T-helper 1 cell treated with Interleukin-12 subunit alpha and Interleukin-12 subunit beta and Interleukin-4 antibody, amounts not matched to agents 30 μg/mL and 1 μg/mL, for 36 hours (primary cell): ENCODE measurements around the gene MYO3A.
"Not testable (repeated sequence)": the region's sequence is repeated elsewhere in the genome, so short reads cannot be mapped to it uniquely, and the experiment has no call there.

Experiments used
- H3K27ac Mint-ChIP-seq: one replicate; pipeline ENCODE4 v1.8.0; 2021; ENCODE audit warnings: mild to moderate bottlenecking, mixed read lengths
- H3K27me3 Mint-ChIP-seq: one replicate; pipeline ENCODE4 v1.8.0; 2021; ENCODE audit warnings: low read depth, mixed read lengths
- H3K36me3 Mint-ChIP-seq: one replicate; pipeline ENCODE4 v1.8.0; 2021; ENCODE audit warnings: low read depth, mixed read lengths
- H3K4me1 Mint-ChIP-seq: one replicate; pipeline ENCODE4 v1.8.0; 2021; ENCODE audit warnings: low read depth, mixed read lengths
- H3K4me3 Mint-ChIP-seq: one replicate; pipeline ENCODE4 v1.8.0; 2021; ENCODE audit warnings: mild to moderate bottlenecking, moderate library complexity, mixed read lengths
- H3K9me3 Mint-ChIP-seq: one replicate; pipeline ENCODE4 v1.8.0; 2021; ENCODE audit warnings: mixed read lengths

Gene MYO3A

DNA sequence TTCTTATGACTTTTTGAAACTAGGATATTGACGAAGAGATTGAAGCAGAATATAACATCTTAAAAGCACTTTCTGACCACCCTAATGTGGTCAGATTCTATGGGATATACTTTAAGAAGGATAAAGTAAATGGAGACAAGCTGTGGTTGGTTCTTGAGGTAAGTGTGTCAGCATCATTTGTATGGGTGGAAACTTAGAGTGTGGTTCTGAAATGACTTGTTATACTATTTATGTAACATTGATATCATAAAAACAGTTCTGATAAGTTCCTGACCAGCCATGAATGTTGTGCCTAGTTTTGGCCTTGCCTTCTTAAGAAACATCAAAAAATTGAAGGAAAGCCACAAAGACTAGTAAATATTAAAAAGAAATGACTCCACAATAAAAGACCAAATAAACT lies 20.8 kb downstream of the MYO3A start:
- no peaks in the 10 kb centered on the region for H3K4me1 Mint-ChIP-seq

DNA sequence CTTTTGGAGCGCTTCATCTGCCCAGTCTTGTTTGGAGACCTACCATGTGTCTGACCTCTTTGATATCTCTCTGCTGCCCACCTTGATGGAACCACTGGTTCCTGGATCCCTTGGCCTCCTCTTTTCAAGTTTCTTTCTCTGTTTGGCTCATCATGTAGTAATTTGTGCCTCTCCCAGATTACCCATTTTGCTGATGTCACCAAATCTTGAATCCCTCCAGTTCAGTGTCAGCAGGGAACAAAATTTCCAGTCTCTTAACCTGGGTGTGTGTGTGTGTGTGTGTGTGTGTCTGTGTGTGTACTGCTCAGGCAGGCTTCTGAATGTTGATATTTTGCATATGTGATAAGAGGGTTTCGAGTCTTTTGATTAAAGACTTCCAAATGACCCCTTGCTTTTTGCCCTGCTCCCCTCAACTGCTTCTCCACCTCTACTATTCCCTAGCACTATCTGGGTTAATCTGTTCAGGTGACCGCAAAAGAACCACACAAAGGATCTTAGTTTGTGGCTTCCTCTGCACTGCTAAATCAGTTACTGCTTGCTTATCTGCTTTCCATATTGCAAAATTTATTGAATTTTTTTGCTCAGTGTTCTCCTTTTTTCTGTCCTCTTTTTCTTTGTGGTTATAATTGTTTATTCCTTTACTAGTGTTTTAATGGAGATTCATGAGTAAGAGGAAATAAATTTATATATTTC lies 25.7 kb downstream of the MYO3A start:
- no peak overlapping the region for H3K27ac Mint-ChIP-seq
- H3K27me3 Mint-ChIP-seq = no peaks in the 10 kb centered on the region
- no peaks in the 10 kb centered on the region for H3K9me3 Mint-ChIP-seq
- H3K4me3 Mint-ChIP-seq = no peak overlapping the region
- no peaks in the 10 kb centered on the region for H3K4me1 Mint-ChIP-seq
- no peaks in the 10 kb centered on the region for H3K36me3 Mint-ChIP-seq

More for the DNA sequence above, 20.8 kb downstream of the MYO3A start:
- no peaks in the 10 kb centered on the region for H3K27me3 Mint-ChIP-seq
- no peaks in the 10 kb centered on the region for H3K36me3 Mint-ChIP-seq
- H3K9me3 Mint-ChIP-seq = no peaks in the 10 kb centered on the region
- no peak overlapping the region for H3K27ac Mint-ChIP-seq
- H3K4me3 Mint-ChIP-seq = no peak overlapping the region

DNA sequence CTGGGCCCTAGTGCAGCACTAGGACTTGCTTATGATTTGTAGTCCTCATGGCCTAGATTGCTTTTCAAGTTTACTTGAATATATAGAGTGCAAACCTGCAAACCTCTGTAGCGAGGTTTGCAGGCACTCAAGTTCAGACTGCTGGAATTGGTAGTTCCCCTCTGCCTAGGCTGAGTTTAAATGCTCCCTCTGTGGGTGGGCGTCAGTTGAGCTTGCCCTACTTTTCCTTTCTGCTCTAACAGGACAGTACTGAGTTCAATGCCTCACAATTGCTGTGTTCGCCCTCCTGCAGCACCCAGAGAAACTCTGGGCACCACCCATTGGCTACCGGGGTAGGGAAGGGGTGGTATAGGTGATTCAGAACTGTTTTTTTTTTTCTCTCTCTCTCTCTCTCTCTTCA lies 31.6 kb downstream of the MYO3A start:
- no peaks in the 10 kb centered on the region for H3K9me3 Mint-ChIP-seq
- no peak overlapping the region for H3K4me3 Mint-ChIP-seq
- H3K27ac Mint-ChIP-seq = no peak overlapping the region
- H3K36me3 Mint-ChIP-seq = no peaks in the 10 kb centered on the region
- no peaks in the 10 kb centered on the region for H3K27me3 Mint-ChIP-seq
- H3K4me1 Mint-ChIP-seq = no peaks in the 10 kb centered on the region

DNA sequence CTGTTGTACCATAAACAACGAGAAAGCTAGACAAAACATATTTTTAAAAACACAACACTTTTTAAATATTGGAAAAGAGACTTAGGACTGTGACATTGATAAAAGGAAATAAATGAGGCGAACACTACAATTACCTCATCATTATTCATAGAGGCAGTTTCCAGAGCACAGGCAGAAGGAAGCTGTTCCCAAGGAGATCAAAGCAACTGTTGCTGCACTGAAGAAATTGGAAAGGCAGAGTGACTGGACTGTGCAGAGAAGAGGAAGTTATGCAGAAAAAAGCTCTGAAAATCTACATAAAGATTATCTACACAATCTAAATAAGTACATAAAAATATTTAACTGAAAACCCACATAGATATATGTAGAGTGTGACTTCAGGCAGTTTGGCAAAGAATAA lies 32.8 kb downstream of the MYO3A start:
- no peaks in the 10 kb centered on the region for H3K27me3 Mint-ChIP-seq
- no peak overlapping the region for H3K4me3 Mint-ChIP-seq
- H3K27ac Mint-ChIP-seq = no peak overlapping the region
- no peaks in the 10 kb centered on the region for H3K36me3 Mint-ChIP-seq
- H3K9me3 Mint-ChIP-seq = no peaks in the 10 kb centered on the region
- no peaks in the 10 kb centered on the region for H3K4me1 Mint-ChIP-seq

DNA sequence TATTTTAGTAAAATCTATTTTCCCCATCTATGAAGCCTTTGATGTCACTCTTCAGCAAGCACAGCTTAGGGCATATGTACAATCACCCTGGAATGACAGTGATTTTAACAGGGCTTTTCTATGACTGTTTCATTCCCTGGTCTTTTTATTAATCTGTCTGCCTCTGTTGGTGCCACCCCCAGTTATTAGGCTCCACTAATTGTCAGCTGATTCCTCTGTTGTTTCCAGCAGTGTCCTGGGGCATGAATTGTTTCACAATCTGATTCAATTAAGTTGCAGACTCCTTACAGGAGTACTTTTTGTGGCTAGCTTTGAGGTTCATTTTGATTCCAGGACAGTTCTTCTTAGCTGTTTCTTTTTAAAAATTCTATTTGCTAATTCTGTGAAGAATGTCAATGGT lies 38.6 kb downstream of the MYO3A start:
- H3K4me1 Mint-ChIP-seq = no peaks in the 10 kb centered on the region
- H3K4me3 Mint-ChIP-seq = no peak overlapping the region
- no peaks in the 10 kb centered on the region for H3K36me3 Mint-ChIP-seq
- no peaks in the 10 kb centered on the region for H3K9me3 Mint-ChIP-seq
- no peak overlapping the region for H3K27ac Mint-ChIP-seq
- no peaks in the 10 kb centered on the region for H3K27me3 Mint-ChIP-seq

DNA sequence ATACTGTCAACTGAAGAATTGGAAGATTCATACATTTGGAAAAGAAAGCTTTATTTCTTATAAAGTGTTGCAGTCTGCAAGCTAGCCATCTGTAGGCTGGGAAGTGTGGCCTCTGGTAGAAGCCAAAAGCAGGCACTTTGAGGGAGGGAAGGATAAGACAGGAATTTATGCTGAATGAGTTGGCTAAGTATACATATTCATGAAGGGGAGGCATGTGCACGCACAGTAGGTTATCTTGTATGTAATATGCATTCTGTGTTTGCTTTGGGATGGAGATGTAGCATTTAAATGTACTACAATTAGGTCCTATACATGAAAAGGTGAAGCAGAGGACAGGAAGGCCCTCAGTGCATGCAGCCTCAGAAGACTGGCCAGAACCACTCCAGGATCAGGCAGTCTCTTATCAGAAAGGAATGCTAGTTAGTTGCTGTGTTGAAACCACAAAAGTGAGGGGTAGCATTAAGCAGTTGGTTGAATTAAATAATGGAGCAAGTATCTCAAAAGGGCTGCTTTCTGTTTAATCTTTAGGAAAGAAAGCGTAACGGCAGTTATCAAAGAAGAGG lies 40.9 kb downstream of the MYO3A start:
- no peak overlapping the region for H3K4me3 Mint-ChIP-seq
- H3K36me3 Mint-ChIP-seq = no peaks in the 10 kb centered on the region
- no peaks in the 10 kb centered on the region for H3K9me3 Mint-ChIP-seq
- no peaks in the 10 kb centered on the region for H3K4me1 Mint-ChIP-seq
- H3K27ac Mint-ChIP-seq = no peak overlapping the region
- H3K27me3 Mint-ChIP-seq = no peaks in the 10 kb centered on the region

DNA sequence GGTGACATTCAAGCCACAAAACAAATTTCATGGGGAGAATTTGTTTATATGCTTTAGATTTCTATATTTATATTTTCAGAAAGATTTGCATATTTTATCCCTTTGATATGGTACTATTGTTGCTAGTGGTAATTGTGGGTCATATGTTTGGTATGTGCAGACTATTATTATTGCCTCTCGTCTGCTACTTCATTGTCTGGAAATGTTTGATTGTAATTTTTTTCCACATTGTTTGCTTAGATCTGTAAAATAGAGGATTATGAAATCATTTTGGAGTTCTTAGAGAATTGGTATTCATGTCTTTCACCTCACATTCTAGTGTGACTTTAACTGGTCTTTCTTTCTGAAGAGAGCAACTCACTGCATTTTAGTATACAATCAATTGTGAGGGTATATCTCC lies 44.7 kb downstream of the MYO3A start:
- no peaks in the 10 kb centered on the region for H3K4me1 Mint-ChIP-seq
- H3K27ac Mint-ChIP-seq = no peak overlapping the region
- H3K36me3 Mint-ChIP-seq = no peaks in the 10 kb centered on the region
- no peaks in the 10 kb centered on the region for H3K27me3 Mint-ChIP-seq
- no peak overlapping the region for H3K4me3 Mint-ChIP-seq
- no peaks in the 10 kb centered on the region for H3K9me3 Mint-ChIP-seq

DNA sequence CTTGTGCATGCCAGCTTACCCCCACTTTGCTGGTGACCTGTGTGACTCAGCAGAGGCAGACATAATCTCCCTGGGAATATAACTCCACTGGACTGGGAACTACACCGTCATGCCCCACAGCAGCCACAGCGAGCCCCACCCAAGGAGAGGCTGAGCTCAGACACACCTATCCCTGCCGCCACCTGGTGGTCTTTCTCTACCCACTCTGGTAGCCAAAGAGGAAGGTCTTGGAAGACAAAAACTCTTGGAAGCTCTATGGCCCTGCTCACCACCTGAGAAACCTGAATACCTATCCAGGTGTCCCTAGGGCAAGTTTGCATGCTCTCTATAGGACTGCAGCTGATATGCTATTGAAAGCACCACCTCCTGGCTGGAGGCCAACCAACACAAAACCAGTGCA lies 48.1 kb downstream of the MYO3A start:
- H3K27me3 Mint-ChIP-seq = no peaks in the 10 kb centered on the region
- H3K27ac Mint-ChIP-seq = no peak overlapping the region
- no peak overlapping the region for H3K4me3 Mint-ChIP-seq
- no peaks in the 10 kb centered on the region for H3K4me1 Mint-ChIP-seq
- no peaks in the 10 kb centered on the region for H3K36me3 Mint-ChIP-seq
- no peaks in the 10 kb centered on the region for H3K9me3 Mint-ChIP-seq

DNA sequence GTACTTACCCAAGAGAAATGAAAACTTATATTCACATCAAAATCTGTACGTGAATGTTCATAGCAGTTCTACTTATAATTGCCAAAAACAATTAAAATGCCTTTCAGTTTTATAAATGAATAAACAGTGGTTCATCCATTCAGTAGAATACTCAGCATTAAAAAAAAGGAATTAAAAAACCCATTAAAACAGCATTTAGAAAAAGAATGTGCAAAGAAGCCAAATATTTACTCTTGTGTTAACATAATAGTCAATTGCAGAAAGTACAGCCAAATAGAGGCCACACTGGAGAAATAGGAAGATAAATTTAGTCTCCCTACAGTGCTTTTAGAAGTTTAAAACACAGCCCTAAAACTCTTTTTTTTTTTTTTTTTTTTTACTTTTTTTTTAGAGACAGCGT lies 54.6 kb downstream of the MYO3A start:
- Mint-ChIP-seq H3K36me3 (no peaks in the 10 kb centered on the region), H3K27ac (no peak overlapping the region), H3K4me3 (no peak overlapping the region)

DNA sequence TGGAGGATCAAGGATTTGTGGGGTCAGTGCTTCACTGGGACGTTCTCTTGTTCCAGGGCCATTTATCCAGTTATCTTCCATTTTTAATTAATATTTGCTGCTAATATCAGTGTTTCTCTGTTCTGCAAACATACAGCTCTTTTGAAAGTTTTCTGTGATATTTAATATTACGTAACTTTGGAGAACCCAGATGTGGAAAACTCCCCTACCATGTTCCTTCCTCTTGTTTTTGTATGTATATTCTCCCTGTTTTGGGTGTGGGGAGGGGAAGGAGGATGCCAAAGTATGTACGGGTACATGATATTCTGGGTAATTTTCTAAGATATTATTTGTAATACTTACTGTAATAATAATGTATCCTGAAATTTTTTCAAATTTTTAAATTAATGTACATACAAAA lies 55.9 kb downstream of the MYO3A start:
- no peaks in the 10 kb centered on the region for H3K27me3 Mint-ChIP-seq
- H3K4me1 Mint-ChIP-seq = no peaks in the 10 kb centered on the region
- H3K36me3 Mint-ChIP-seq = no peaks in the 10 kb centered on the region

More for the DNA sequence above, 54.6 kb downstream of the MYO3A start:
- Mint-ChIP-seq H3K4me1 (no peaks in the 10 kb centered on the region), H3K9me3 (no peaks in the 10 kb centered on the region), H3K27me3 (no peaks in the 10 kb centered on the region)

DNA sequence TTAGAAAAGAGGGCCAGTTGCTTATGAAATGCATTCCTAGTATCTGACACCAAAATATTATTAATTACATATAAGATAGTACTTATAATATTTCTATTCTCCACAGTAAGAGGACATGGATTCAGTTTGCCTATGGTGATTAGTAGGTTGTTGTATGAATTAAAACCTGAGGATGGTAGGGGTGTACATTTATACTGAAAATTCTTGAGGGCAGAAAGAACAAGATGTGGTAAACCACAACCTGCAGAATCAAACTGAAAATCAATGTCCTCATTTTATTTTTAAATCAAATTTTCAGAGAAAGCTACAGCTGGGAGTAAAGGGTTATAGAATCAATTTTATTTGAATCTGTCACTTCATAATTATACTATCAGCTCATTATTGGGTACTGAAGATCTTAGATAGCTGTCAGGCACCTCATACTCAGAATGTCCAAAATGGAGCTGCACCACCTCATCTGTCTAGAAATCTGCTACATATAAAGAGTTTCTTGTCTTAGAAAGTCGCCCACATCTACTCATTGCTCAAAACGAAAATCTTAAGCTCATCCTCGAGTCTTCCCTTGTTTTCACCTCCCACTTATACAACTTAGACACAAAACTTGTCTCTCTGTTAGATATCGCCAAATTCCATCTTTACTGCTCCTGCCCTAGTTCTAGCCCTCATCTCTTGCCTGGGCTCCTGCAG lies 65.4 kb downstream of the MYO3A start:
- H3K36me3 Mint-ChIP-seq = no peaks in the 10 kb centered on the region
- H3K4me1 Mint-ChIP-seq = no peaks in the 10 kb centered on the region
- H3K4me3 Mint-ChIP-seq = no peak overlapping the region
- no peak overlapping the region for H3K27ac Mint-ChIP-seq
- no peaks in the 10 kb centered on the region for H3K9me3 Mint-ChIP-seq
- H3K27me3 Mint-ChIP-seq = no peaks in the 10 kb centered on the region

More for the DNA sequence above, 55.9 kb downstream of the MYO3A start:
- H3K9me3 Mint-ChIP-seq = no peaks in the 10 kb centered on the region
- H3K4me3 Mint-ChIP-seq = no peak overlapping the region
- H3K27ac Mint-ChIP-seq = no peak overlapping the region

DNA sequence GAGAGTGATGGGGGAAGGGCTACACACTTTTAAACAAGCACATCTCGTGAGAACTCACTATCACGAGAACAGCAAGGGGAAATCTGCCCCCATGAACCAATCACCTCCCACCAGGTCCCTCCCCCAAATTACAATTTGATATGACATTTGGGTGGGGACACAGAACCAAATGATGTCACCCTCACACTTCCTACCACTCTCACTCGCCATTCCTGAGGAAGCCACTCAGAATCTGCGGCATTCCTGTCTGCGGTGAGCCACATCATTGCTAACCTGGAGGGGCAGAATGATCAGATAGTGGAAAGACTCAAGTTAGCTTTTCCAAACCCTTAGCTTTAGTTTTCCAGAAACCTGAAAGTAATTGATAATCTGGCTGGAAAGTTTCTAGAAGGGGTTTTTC lies 66.9 kb downstream of the MYO3A start:
- Mint-ChIP-seq H3K4me1 (no peaks in the 10 kb centered on the region), H3K9me3 (no peaks in the 10 kb centered on the region), H3K4me3 (no peak overlapping the region), H3K36me3 (no peaks in the 10 kb centered on the region), H3K27me3 (no peaks in the 10 kb centered on the region), H3K27ac (no peak overlapping the region)

DNA sequence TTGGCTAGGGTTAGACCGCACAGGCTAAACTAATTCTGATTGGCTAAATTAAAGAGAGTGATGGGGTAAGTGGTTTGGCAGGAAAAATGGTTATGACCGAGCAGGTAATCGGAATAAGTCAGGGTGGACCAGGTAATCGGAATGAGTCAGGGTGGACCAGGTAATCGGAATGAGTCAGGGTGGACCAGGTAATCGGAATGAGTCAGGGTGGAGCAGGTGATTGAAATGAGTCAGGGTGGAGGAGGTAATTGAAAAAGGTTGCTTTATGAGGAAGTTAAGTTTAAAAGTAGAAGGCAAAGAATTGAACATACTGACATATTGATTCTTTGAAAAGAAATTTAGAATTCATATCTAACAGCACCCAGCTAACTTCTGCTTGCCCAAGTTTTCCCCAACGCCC lies 68.4 kb downstream of the MYO3A start:
- H3K36me3 Mint-ChIP-seq, H3K4me3 Mint-ChIP-seq, H3K9me3 Mint-ChIP-seq, H3K4me1 Mint-ChIP-seq, H3K27me3 Mint-ChIP-seq, H3K27ac Mint-ChIP-seq: not testable (repeated sequence)

DNA sequence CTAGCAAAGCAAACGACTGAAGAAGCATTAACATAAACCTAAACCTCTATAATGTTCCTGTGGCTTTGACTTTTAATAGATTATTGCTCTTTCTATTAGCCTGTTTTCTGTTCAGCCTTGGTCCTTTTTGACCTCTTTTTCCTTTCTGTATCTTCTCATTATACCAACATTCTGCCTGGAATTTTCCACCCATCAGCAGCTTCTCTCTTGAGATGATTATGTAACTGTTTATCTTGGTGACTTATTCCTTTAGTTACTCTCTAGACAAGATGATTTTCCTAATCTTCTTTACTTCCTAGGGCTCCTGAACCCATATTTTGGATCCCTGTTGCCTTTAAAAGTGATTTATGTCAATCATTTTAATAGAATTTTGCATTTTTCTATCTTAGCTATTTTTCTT lies 81.1 kb downstream of the MYO3A start:
- Mint-ChIP-seq H3K9me3 (peaks cover 3% of the 10 kb centered on the region), H3K4me3 (no peak overlapping the region), H3K27ac (no peak overlapping the region), H3K27me3 (no peaks in the 10 kb centered on the region), H3K36me3 (no peaks in the 10 kb centered on the region), H3K4me1 (no peaks in the 10 kb centered on the region)

DNA sequence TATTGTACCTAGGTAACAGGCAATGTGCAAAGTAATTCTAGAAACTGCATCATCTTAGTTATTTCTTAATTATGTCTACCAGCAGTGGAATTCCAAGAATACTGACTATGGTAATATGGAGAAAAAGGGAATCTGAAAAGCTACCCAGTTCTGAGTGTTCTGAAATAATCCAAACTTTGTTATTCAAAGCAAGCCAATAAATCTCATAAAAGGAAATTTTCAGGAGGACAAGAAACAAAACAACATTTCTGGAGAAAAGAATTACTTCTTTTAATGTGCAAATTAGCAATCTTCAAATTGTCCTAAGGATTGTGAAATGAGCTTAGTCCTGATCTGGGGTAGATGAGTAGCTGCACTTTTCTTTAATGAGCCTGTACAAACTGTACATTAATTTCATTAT lies 88.8 kb downstream of the MYO3A start:
- Mint-ChIP-seq H3K27ac (no peak overlapping the region), H3K9me3 (no peaks in the 10 kb centered on the region), H3K4me3 (no peak overlapping the region), H3K4me1 (no peaks in the 10 kb centered on the region), H3K27me3 (no peaks in the 10 kb centered on the region), H3K36me3 (no peaks in the 10 kb centered on the region)
